GM21381 (cell line): ENCODE measurements around the gene ADAMTSL3.
"Not testable (repeated sequence)": the region's sequence is repeated elsewhere in the genome, so short reads cannot be mapped to it uniquely, and the experiment has no call there.

Source experiments
- ATAC-seq: cut with Tn5 transposase; IDR thresholded peaks from one replicate; pipeline ENCODE4 v1.9.1; 2021; ENCODE audit warnings: mild to moderate bottlenecking, moderate library complexity; ENCODE audit not compliant: unreplicated experiment

Gene ADAMTSL3

GRCh38 chr15:84080778-84081084 is 426.8 kb downstream of the ADAMTSL3 start:
- ATAC-seq, result not testable (repeated sequence)

GRCh38 chr15:84081391-84082168 is 427.7 kb downstream of the ADAMTSL3 start:
- ATAC-seq, result no peak

GRCh38 chr15:84082739-84083138 is 428.8 kb downstream of the ADAMTSL3 start:
- no peak for ATAC-seq

GRCh38 chr15:84086071-84086470 is 432.1 kb downstream of the ADAMTSL3 start:
- not testable (repeated sequence) for ATAC-seq
